Hematopoietic multipotent progenitor cell treated with erythropoietin and hydrocortisone succinate and interleukin-3 and kit ligand, for 17 days (in vitro differentiated cells): Measurements from ENCODE around the gene CCDC74B.
"Not testable (repeated sequence)": the region's sequence is repeated elsewhere in the genome, so short reads cannot be mapped to it uniquely, and the experiment has no call there.

Experiments
- DNase-seq: peaks from one replicate; pipeline ENCODE4 v3.0.0-alpha.2; 2015; ENCODE audit warnings: low spot score

CCDC74B gene

DNA sequence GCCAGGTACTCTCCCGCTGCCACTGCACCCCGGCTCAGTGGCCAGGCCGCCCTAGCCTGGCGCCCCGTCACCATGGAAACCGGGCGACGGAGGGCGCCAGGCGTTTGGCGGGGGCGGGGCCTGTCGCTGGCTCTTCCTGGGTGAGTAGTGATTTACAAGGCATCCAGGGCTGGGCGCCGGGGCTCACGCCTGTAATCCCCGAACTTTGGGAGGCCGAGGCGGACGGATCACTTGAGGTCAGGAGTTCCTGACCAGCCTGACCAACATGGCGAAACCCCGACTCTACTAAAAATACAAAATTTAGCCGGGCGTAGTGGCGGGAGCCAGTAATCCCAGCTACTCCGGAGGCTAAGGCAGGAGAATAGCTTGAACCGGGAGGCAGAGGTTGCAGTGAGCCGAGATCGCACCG lies at the start of gene CCDC74B:
TSS of gene CCDC74B (minus strand) at position 107 of the 409 bp plus-strand sequence. CDS start 116 bp downstream, outside the sequence.
- not testable (repeated sequence) for DNase-seq

DNA sequence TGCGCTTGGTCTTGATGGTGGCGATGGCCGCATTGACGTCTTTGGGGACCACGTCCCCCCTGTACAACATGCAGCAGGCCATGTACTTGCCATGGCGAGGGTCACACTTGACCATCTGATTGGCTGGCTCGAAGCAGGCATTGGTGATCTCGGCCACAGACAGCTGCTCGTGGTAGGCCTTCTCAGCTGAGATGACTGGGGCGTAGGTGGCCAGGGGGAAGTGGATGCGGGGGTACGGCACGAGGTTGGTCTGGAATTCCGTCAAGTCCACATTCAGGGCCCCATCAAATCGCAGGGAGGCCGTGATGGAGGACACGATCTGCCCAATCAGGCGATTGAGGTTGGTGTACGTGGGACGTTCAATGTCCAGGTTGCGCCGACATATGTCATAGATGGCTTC lies 48.9 kb upstream of the CCDC74B start:
- not testable (repeated sequence) for DNase-seq

DNA sequence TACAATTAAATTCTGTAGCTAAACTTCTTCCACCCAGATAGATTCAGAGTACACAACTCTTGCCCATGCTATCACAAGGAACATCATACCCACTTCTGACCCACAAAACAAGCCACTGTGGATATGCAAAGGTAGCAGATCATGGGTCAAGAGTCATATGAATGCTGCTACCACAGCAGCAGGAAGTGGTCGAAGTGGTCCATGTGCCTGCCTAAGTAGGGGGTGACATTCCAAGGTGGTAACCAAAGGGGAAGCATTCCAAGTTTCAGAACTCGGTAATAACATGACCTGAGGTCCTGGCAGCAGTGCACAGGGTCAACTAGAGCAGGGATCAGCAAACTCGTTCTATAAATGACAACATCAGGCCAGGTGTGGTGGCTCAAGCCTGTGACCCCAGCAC lies 47.5 kb upstream of the CCDC74B start:
- not testable (repeated sequence) for DNase-seq

DNA sequence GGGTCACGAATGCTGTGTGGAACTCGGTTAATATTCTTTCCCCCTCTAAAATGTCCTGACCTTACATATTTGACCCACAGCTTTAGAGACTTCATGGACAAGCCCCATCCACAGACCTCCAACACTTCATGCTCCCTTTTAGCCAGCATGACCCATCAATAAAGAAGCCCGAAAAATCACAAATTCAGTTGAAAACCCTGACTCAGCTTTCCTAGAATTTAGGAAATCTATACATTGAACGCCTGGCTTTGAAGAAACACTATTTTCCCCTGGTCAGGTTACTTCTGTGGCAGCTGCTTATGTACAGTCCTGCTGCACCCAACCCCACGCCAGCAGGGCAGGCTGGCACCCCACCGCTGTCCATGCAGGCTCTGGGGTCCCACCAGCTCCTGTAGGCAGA lies 46.4 kb upstream of the CCDC74B start:
- not testable (repeated sequence) for DNase-seq

DNA sequence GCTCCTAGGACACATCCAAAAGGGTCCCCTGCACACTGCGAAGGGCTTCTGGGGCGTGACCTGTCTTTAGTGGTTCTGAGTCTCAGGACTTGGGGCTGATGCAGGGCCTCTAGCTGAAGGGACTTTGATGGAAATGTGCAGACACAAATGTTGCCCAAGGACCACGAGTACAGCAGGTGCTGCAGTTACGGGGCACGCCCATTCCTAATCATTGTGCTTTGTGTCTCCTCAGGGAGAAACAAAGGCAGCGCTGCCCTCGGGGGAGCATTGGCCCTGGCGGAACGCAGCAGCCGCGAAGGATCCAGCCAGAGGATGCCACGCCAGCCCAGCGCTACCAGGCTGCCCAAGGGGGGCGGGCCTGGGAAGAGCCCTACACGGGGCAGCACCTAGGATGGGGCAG lies 45.3 kb upstream of the CCDC74B start:
- DNase-seq, result no peak

DNA sequence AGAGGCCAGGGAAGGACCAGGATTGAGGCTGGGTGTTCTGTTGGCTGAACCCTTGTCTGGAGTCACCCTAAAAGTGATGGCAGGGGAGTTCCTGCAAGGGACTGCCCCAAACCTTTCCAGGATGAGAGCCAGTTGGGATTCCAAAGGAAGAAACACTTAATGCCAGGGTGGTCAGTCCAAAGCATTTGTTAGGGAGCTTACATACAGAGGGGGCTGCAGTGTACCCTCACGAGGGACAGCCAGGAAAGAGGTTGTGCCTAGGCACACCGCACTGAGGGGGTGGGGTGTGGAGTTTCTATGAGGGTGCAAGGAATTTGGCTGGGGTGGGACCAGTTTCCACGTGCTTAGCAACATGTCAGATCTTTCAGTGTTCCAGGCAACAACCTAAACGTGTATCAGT lies 44.0 kb upstream of the CCDC74B start:
- not testable (repeated sequence) for DNase-seq

DNA sequence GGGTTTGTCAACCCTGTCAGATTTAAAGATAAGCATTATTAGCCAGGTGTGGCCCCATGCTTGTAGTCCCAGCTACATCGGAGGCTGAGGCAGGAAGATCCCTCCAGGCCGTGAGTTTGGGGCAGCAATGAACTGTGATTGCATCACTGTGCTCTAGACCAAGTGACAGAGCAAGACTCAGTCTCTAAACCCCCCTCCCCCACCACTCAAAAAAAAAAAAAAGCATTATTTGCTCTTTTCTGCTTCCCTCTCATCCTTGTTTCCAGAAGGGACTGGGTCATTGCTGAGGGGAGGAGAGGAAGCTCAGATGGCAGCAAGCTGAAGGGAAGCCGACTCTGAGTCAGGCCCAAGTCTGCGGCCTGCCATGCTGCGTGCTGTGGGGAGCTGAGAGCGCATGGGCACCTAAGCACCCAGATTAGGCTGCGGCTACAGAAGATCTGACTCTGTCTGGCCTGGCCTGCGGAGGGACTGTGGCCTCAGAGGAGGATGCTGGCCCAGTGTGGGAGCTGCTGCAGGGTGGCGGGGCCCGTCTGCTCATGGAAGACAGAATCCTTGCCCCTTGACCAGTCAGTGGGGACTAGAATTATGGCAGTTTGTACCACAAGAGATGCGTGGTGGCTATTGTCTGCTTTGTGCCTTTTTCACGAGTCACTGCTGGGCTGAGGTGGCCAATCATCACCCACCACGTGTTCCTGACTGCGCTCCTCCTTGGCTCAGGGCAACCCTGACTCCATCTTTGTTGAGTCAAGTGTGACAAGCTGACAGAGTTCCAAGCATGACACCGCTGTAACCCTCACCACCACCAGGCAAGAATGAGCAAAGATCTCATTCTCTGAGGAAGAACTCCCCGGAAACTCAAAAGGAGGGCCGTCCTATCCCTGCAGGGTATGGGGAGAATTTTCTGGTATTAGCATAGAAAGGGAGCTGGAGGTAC lies 43.2 kb upstream of the CCDC74B start:
- not testable (repeated sequence) for DNase-seq

DNA sequence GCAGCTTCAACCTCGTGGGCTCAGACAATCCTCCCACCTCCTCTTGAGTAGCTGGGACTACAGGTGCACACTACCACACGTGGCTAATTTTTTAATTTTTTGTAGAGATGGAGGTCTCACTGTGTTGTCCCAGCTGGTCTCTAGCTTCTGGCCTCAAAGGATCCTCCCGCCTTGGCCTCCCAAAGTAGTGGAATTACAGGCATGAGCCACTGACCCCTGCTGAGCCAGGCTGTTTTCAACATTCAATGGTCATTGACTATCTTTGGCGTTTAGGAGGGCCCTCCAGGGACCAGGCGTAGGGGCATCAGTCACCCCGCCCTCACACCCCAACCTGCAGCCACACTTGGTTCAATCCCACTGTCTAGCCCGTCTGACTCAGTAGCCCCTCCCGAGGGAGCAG lies 42.4 kb upstream of the CCDC74B start:
- DNase-seq, result no peak

DNA sequence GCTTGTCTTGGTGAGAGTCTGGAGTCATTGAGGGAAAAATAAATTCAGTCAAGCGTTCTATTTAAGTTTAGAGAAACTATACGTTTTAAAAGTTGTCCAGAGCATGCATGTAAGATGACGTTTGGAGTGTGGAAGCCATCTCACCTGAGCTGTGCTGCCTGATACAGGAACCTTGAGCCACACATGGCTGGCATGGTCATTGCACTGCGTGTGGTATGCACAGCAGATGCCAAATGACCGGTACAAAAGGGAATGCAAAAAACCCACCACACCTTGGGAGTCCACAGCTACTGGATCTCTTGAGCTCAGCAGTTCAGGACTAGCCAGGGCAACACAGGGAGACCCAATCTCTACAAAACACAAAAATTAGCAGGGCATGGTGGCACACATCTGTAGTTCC lies 41.5 kb upstream of the CCDC74B start:
- no peak for DNase-seq

DNA sequence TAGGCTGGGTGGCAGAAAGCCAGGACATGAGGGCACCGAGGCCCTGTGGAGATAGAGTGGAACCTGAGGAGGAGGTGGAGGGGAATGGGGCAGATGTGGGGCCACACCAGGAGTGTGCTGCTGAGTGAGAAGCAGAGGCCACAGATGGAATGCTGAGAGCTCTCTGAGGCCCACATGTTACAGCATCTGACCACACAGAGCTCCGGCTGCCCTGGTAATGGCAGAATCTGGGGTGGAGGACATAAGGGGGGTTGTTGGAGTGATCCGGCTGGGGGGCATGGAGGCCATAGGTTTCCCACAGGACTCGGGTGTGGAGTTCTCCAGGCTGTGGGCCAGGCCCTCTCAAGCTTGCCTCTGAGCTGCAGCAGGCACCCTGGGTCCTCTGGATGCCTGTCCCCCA lies 41.0 kb upstream of the CCDC74B start:
- no peak for DNase-seq

DNA sequence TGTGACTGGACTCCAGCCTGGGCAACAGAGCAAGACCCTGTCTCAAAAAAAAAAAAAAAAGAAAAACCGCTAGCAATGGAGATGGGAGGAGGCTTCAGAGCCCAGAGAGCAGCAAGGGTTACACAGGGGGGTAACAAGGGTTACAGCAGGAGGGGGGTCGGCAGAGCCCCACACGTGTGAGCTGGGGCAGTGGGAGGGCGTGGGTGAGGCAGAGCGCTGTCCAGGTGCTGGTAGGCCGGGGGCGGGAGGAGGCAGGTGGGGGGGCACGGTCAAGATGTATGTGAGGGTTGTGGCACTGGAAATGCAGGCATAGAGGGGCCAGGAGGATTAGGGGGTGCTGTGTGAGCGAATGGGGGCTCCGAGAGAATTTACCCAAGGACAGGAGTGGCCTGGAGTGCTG lies 40.5 kb upstream of the CCDC74B start:
- no peak for DNase-seq

DNA sequence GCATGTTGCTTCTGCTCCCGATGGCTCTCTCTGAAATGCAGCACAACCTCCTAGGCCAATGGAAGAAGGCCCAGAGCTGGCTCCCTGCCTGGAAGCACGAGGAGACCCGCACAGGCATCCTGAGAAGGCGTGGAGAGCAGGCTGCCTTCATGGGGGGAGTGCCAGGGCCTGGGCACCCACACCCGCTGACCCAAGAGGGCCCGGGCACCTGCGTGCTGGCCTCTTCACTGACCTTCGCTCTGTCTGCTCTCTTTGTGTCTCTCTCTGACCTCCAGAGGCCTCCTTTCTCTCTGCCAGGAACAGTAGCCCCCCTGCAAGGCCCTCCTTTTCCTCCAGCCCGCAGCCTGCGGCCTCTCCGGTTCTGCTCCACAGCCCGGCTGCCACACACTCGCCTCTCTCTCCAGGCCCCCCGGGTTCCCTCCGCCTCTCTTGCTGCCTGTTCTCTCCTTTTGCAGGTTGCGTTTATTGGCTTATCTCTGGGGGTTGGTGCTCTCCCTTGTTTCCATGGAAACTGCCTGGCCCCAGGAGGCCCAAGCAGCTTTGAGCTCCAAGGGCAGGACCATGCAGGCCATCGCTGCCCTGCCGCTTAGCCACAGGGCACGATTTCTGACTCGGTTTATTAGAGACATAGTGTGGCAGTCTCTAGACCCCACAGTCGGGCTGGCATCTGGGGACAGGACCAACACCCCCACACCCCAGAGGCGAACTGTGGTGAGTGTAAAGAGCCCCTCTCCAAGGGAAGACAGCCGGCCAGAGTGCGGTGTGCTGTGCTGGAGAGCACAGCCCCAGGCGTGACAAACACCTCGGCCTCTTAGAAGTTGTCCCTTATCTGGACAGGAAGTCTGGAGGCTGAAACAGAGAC lies 38.8 kb upstream of the CCDC74B start:
- no peak for DNase-seq

DNA sequence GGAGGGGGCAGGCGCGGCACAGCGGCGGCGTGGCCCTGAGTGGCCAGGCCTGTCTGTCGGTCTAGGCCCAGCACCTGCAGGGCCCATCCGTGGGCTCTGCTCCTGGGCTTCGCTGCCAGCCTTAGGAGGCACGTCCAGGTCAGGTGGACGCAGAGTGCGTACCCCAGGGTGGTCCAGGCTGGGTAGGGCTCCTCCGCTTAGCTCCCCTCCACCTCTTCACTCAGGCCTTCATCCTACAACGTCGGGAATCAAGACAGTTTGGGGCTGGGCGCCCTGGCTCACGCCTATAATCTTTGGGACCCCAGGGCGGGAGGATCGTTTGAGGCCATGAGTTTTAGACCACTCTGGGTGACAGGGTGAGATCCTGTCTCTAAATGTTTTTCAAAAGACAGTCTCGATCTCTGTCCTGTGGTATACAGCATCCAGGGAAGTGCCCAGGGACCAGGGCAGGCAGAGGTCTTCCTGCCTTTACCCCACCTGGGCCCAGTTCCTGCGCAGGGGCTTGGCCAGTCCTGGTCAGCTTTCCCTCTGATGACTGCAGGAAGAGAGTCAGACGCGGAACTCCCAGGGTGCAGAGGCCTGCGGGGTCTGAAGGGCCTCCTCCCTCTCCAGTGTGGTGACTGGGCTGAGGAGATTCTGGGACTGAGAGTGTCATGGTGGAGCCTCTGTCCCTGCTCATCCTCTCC lies 38.1 kb upstream of the CCDC74B start:
- not testable (repeated sequence) for DNase-seq

DNA sequence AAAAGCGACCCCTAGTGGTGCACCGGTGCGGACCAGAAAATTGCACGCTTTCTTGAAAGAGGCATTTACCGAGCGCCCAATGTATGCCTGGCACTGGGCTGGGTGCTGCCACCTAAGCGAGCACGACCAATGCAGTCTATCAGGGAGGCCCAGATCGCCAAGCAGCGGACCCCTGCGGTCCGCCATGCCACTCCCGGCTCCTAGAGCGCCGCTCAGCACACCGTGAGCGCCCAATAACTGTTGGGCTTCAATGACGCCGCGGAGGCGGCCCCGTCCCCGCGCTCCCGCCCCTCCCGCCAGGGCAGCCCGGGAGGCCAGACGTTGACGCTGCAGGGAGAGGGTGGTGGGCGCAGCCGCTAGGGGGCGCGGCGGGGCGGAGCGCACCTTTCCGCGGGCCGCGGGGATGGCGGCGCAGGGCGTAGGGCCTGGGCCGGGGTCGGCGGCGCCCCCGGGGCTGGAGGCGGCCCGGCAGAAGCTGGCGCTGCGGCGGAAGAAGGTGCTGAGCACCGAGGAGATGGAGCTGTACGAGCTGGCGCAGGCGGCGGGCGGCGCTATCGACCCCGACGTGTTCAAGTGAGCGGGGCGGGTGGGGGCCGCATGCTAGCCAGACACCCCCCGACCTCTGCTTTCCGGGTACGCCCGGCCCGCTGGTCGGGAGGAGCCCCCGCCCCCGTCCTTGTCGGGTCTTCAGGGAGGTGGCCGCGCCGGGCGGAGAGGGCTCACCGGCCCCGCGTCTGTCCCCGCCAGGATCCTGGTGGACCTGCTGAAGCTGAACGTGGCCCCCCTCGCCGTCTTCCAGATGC lies 37.2 kb upstream of the CCDC74B start, which contains the start of gene MZT2B:
TSS of gene MZT2B (plus strand) at position 383 of the 803 bp plus-strand sequence. CDS start at position 404, 21 bp downstream.
- peak; percentile 83 for DNase-seq

DNA sequence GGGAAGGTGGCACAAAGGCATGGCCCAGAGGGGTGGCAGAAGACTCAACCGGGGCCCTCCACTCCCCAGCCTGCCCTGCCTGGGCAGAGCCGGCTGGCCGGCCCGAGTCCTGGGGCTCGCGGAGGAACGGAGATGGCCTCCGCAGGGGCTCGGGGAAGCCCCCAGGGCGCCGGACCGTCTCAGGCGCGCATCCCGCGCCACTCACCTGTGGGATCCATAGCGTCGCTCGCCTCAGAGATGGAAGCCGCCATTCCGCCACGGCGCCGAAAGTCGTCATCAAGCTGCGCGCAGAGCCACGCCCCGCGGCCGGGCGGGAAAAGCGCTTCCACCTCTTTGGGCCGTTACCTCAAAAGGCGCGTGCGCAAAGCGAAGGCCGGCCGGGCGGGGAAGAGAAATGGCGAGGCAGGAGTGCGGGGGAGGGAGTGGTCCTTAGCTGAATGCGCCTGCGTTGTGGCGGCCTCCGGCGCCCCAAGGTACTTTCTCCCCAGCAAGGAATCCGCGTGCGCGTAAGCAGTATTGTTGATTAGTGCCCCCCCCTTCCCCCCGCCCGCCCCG lies 36.5 kb upstream of the CCDC74B start, which contains the start of gene SMPD4:
TSS of gene SMPD4 (minus strand) at position 278 of the 555 bp plus-strand sequence. CDS start 5,010 bp downstream, outside the sequence.
- peak; percentile 94 for DNase-seq

DNA sequence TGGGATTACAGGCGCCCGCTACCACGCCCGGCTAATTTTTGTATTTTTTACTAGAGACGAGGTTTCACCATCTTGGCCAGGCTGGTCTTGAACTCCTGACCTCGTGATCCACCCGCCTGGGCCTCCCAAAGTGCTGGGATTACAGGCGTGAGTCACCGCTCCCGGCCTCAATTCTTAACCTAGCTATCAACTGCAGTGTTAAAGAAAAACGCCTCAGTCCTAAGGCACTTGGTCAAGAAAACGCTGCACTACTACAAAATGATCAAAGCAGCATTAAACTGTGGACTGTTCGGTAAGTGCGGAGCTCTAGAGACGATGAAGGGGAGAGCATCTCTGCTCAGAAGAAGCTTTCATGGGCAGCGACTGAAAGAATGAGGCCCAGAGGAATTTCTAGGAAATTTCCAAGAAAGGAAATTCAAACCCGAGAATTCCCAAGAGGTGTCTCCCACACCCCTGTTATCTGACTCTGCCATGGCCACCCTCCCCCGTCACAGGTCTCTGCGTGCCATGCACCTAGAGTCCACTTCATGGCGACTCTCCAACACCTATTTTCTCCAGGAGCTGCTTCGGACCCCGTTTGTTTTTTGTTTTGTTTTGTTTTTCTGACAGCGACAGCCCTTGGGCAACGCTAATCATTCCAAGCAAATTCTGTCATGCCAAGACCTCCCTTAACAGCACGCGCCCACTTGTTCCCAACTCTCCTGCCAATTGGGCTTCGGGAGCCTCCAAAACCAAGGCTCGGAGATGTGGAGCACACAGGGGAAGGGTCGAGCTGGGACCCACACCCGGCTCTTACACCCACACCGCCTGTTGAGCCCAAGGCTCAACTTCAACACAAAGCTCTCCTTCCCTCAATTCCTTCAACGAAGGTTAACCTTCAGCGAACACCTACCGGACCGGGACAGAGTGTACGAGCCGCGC lies 35.8 kb upstream of the CCDC74B start:
- DNase-seq, result peak; percentile 7

DNA sequence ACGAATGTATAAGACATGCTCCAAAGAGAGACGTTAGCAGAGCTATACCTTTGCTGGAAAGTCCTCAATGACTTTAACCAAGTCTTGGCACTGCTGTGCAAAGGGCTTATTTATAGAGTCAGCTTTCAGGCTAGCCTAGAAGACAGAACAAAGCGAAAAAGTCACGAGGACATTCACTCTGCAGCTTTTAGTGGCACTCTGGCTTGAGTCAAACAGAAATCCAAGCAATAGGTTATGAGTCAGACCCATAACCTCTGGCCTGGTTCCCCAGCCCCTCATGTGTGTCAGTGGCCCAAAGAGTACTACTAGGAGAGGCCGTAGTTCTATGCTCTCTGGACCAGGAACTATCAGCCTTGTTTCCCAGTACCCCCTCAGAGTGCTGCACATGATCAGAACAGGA lies 30.0 kb upstream of the CCDC74B start:
- DNase-seq, result not testable (repeated sequence)

DNA sequence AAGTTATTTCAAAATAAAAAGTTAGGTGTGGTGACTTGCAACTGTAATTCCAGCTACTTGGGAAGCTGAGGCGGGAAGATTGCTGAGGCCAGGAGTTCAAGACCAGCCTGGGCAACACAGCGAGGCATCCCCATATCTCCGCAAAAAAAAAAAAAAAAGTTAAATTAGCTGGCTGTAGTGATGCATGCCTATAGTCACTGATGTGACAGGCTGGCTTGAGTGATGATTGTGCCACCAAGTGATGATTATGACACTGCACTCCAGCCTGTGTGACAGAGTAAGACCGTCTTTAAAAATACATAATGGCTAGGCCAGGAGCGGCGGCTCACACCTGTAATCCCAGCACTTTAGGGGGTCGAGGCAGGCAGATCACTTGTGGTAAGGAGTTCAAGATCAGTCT lies 25.0 kb upstream of the CCDC74B start:
- no peak for DNase-seq

DNA sequence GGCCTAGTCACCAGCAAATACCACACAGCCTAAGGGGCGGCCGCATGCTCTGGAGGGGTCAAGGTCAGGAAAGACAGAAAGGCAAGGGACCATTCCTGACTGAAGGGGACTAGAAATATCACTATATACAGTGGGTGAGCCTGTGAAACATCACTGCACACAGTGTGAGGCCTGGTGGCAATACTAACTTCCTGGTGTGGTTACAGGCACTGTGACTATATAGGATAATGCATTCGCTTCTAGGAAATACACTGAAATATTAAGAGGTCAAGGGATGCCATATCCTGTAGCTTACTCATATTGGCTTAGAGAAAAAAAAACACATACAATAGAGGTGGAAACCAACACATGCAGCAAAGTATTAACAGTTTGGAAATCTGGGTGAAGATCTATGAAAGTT lies 24.3 kb upstream of the CCDC74B start:
- not testable (repeated sequence) for DNase-seq

DNA sequence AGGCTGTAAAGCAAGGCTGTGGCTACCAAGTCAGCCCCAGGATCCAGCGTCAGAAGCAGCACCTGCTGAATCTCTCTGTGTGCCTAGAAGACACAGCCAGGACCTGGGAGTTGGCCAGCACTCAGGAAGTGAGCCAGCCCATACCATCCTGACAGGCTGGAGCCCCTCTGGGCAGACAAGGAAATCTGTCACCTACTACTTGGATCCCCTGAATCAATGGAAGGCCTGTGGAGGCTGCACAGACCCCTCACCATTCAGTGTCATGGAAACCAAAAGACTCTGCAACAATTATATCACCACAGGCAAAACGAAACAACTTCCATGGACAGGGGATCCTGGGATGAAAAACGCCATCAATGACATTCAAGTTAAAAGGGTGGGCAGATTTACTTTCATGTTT lies 21.7 kb upstream of the CCDC74B start:
- DNase-seq, result not testable (repeated sequence)
